ENCODE measurements around the gene FOXP1. TPM values are rescaled to one million over a fixed set of nuclear protein-coding genes. Genes with fewer than 3 reads are reported as not detected.
A peak's percentile ranks its signal among the peaks of the same experiment; 100 is the strongest.

Gene FOXP1
- total RNA-seq, 1 experiment from 2014 or later, result 58.4 TPM

DNA sequence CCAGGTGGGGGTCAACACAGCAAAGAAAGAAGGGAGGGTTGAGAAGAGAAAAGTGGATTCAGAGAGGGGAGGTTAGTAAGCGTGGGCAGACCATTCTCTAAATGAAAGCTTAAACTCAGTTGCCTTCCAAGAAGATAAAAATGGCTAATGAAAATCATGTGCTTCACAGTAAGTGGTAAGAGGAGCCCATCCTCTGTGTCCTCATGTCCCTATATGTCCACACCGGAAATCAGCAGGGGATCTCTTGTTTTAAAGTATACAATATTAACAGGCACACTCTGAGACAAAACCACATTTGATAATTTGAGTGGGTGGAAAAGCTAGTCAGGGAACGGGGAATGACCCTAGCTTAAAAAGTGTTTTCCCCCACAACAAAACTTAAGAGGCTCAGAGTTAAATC, 4.4 kb upstream of the FOXP1 start:
- peak; percentile 1 for DNase-seq (ENCODE audit: low spot score)

DNA sequence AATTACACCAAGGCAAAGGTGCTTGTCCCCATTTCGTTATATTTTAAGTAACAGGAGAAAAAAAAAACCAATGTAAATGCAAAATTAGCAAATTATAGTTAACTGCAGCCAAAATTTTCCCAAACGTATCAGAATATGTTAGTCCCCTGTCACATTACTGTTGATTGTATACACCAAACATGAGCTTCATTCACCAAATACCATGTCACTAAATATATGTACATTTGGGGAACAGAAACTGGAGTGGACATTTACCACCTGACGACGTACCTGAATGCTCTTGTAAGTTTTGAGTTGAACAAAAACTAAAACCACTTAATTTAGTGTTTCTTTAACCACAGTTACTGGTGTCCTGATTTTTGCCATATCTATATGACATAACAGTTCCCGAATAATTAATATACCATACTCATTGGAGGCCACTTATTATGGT, 3.3 kb upstream of the FOXP1 start:
- no peak for DNase-seq (ENCODE audit: low spot score)
- ChIA-PET POLR2A (ENCODE audit: low non-redundant PET) (no interaction called here), CTCF (interaction anchor here (0.5 kb wide), 1 partner anchor 630 kb away, joined by 3 read pairs; no protein-coding TSS in a partner anchor)
- Histone ChIP-seq H3K27me3 (replicated peaks; ENCODE audit: insufficient read depth, low read depth, low read length, poor library complexity) (no peaks in the 10 kb centered on the region), H3K27ac (ENCODE audit: low read depth, low read length, poor library complexity, severe bottlenecking) (no peak overlapping the region), H3K36me3 (ENCODE audit: insufficient read depth, low read length, poor library complexity, severe bottlenecking) (no peaks in the 10 kb centered on the region), H3K4me1 (ENCODE audit: insufficient read depth, low read length, poor library complexity, severe bottlenecking) (peaks cover 35% of the 10 kb centered on the region), H3K9me3 (ENCODE audit: low read depth, low read length, poor library complexity, severe bottlenecking) (no peaks in the 10 kb centered on the region), H3K4me3 (ENCODE audit: low read depth, low read length, poor library complexity, severe bottlenecking) (no peak overlapping the region)
- TF ChIP-seq EZH2 (IDR thresholded peaks at IDR 0.05; ENCODE audit: borderline replicate concordance, low read depth, low read length, poor library complexity, severe bottlenecking), result no peak
- TF ChIP-seq, protein P1, sequence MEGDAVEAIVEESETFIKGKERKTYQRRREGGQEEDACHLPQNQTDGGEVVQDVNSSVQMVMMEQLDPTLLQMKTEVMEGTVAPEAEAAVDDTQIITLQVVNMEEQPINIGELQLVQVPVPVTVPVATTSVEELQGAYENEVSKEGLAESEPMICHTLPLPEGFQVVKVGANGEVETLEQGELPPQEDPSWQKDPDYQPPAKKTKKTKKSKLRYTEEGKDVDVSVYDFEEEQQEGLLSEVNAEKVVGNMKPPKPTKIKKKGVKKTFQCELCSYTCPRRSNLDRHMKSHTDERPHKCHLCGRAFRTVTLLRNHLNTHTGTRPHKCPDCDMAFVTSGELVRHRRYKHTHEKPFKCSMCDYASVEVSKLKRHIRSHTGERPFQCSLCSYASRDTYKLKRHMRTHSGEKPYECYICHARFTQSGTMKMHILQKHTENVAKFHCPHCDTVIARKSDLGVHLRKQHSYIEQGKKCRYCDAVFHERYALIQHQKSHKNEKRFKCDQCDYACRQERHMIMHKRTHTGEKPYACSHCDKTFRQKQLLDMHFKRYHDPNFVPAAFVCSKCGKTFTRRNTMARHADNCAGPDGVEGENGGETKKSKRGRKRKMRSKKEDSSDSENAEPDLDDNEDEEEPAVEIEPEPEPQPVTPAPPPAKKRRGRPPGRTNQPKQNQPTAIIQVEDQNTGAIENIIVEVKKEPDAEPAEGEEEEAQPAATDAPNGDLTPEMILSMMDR (conservative IDR thresholded peaks at IDR 0.05; ENCODE audit: low read depth, low read length), result no peak
- no TSS peak for BruUV-seq (replicated peaks)
- intact Hi-C loops (cut with micrococcal nuclease; ENCODE audit: unreplicated experiment), result loop anchor here (5.0 to 10.0 kb wide), 6 partner anchors 190 to 1032 kb away; no protein-coding TSS in a partner anchor

More for the DNA sequence above, 4.4 kb upstream of the FOXP1 start:
- ChIA-PET CTCF (no interaction called here), POLR2A (ENCODE audit: low non-redundant PET) (no interaction called here)
- TF ChIP-seq EZH2 (IDR thresholded peaks at IDR 0.05; ENCODE audit: borderline replicate concordance, low read depth, low read length, poor library complexity, severe bottlenecking), result no peak
- TF ChIP-seq, protein P1 (conservative IDR thresholded peaks at IDR 0.05; ENCODE audit: low read depth, low read length), result no peak
- no peaks in the 10 kb centered on the region for H3K27me3 ChIP-seq (replicated peaks; ENCODE audit: insufficient read depth, low read depth, low read length, poor library complexity)
- intact Hi-C loops (cut with micrococcal nuclease; ENCODE audit: unreplicated experiment), result loop anchor here (5.0 to 10.0 kb wide), 6 partner anchors 191 to 1033 kb away; no protein-coding TSS in a partner anchor
- H3K27ac ChIP-seq (ENCODE audit: low read depth, low read length, poor library complexity, severe bottlenecking), result no peak overlapping the region
- H3K36me3 ChIP-seq (ENCODE audit: insufficient read depth, low read length, poor library complexity, severe bottlenecking), result no peaks in the 10 kb centered on the region
- no TSS peak for BruUV-seq (replicated peaks)
- peaks cover 35% of the 10 kb centered on the region for H3K4me1 ChIP-seq (ENCODE audit: insufficient read depth, low read length, poor library complexity, severe bottlenecking)
- H3K9me3 ChIP-seq (ENCODE audit: low read depth, low read length, poor library complexity, severe bottlenecking), result no peaks in the 10 kb centered on the region
- no peak overlapping the region for H3K4me3 ChIP-seq (ENCODE audit: low read depth, low read length, poor library complexity, severe bottlenecking)

DNA sequence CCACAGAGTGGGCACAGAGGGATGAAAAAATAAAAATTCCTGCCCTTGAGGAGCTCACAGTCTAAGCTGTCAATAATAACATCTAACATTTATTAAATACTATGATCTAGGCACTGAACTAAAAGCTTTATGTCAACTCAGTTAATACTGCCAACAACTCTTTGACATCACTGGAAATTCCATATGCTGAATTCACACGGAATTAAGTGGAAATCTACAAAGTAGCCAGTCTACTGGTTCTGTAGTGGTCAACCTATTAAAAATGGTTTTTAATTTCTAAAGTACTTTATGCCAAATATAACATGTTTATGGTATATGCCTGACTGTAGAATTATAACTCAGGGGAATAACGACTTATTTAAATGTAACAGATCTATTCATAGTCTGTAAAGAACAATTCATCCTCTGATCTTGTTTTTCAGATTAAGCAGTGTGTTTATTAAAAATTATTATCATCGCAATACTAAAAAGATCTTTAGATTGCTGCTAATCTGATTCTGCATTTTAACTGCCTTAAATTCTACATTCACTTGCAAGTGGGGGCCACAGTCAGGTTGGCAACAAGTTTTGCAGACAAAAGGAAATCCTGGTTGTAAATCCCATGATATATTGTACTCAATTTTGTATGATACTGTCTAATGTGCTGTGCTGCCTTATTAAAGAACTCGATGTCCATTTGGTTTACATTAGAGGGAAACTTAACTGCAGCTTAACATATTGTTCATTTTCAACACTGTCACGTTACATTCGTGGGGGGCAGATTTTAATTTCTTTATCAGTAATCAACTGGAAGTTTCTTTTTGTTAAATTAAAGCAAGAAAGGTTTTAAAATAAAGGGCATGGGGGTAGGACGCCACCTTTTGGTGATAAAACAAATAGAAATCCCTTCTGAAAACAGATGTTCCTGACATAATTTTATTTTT, 2.6 kb upstream of the FOXP1 start:
- TF ChIP-seq, protein P1 (conservative IDR thresholded peaks at IDR 0.05; ENCODE audit: low read depth, low read length), result peak; percentile 59
- no peak for TF ChIP-seq EZH2 (IDR thresholded peaks at IDR 0.05; ENCODE audit: borderline replicate concordance, low read depth, low read length, poor library complexity, severe bottlenecking)
- H3K27ac ChIP-seq (ENCODE audit: low read depth, low read length, poor library complexity, severe bottlenecking), result peak overlapping the region; percentile 82
- POLR2A ChIA-PET (ENCODE audit: low non-redundant PET), result no interaction called here
- H3K36me3 ChIP-seq (ENCODE audit: insufficient read depth, low read length, poor library complexity, severe bottlenecking), result no peaks in the 10 kb centered on the region
- peaks cover 35% of the 10 kb centered on the region for H3K4me1 ChIP-seq (ENCODE audit: insufficient read depth, low read length, poor library complexity, severe bottlenecking)
- CTCF ChIA-PET, result no interaction called here
- intact Hi-C loops (cut with micrococcal nuclease; ENCODE audit: unreplicated experiment), result loop anchor here (5.0 to 10.0 kb wide), 6 partner anchors 189 to 1031 kb away; no protein-coding TSS in a partner anchor
- no peaks in the 10 kb centered on the region for H3K27me3 ChIP-seq (replicated peaks; ENCODE audit: insufficient read depth, low read depth, low read length, poor library complexity)
- no TSS peak for BruUV-seq (replicated peaks)
- no peak overlapping the region for H3K4me3 ChIP-seq (ENCODE audit: low read depth, low read length, poor library complexity, severe bottlenecking)
- no peaks in the 10 kb centered on the region for H3K9me3 ChIP-seq (ENCODE audit: low read depth, low read length, poor library complexity, severe bottlenecking)
- peak; percentile 62 for DNase-seq (ENCODE audit: low spot score)
